AG10803 (cell line): ENCODE measurements around the gene PACRG.

Source experiments
- DNase-seq: peaks from one replicate; pipeline ENCODE4 v3.0.0; 2010; ENCODE audit warnings: low read depth
- H3K4me3 ChIP-seq: 2 replicates; pipeline ENCODE4 v1.5.1; 2011; ENCODE audit warnings: mild to moderate bottlenecking, low read length, control low read depth
- TF ChIP-seq, protein P1 (sequence below): conservative IDR thresholded peaks from 2 replicates; pipeline ENCODE4 v1.5.1; 2011; ENCODE audit warnings: mild to moderate bottlenecking, low read length, control low read depth, inconsistent platforms

PACRG gene

GRCh38 chr6:162798546-162799266 lies 70.9 kb downstream of the PACRG start:
- H3K4me3 ChIP-seq, result no peak overlapping the region
- DNase-seq, result no peak
- TF ChIP-seq, protein P1, sequence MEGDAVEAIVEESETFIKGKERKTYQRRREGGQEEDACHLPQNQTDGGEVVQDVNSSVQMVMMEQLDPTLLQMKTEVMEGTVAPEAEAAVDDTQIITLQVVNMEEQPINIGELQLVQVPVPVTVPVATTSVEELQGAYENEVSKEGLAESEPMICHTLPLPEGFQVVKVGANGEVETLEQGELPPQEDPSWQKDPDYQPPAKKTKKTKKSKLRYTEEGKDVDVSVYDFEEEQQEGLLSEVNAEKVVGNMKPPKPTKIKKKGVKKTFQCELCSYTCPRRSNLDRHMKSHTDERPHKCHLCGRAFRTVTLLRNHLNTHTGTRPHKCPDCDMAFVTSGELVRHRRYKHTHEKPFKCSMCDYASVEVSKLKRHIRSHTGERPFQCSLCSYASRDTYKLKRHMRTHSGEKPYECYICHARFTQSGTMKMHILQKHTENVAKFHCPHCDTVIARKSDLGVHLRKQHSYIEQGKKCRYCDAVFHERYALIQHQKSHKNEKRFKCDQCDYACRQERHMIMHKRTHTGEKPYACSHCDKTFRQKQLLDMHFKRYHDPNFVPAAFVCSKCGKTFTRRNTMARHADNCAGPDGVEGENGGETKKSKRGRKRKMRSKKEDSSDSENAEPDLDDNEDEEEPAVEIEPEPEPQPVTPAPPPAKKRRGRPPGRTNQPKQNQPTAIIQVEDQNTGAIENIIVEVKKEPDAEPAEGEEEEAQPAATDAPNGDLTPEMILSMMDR, result no peak

DNA sequence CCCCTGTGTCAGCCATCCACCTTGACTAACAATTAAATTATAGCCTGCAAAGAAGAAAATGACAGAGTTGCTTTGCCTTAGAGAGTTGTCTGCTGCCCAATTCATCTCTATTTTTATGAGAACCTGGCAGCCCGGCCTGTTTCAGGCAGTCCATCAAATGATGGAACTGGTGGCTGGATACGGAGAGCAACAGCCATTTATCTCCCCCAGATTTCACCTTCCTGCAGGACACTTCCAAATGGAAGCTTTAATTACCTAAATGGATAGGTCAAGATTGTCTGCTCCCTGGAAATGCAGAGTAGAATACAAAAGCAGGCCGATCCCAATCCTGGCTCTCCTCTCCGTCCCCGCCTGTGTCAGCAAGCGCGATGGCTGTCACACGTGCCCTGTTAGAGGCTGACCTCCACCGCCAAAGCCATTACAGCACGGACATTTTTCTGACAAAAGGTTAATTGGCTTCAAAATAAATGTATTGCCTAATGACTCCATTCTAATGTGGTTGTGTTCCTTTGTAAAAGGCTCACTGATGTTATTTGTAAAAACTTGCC lies 86.7 kb downstream of the PACRG start:
- no peak for DNase-seq
- TF ChIP-seq, protein P1, result no peak
- no peak overlapping the region for H3K4me3 ChIP-seq

- H3K4me3 ChIP-seq, result no peak overlapping the region
- TF ChIP-seq, protein P1, result no peak
- peak; percentile 4 for DNase-seq
Observed at GRCh38 chr6:162817196-162817595, 89.4 kb downstream of the PACRG start.

DNA sequence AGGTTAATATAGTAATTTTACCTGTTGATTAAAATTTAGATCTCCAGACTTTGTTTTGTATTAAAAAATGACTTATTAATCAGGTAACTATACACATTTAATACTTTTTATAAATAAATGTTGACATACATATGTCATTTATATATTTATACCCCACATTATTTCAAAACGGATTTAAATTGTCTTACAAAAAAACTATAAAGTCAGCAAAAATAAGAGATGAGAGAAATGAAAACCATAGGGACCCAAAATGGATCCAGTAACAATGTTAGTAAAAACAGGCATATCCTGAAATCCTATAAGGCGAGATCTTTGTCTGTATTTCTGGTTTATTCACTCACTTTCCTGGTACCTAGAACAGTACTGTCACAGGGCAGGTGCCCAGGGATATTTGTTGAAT lies 91.5 kb downstream of the PACRG start:
- TF ChIP-seq, protein P1, result no peak
- DNase-seq, result no peak
- no peak overlapping the region for H3K4me3 ChIP-seq

GRCh38 chr6:162821102-162821501 lies 93.3 kb downstream of the PACRG start:
- TF ChIP-seq, protein P1, result no peak
- H3K4me3 ChIP-seq, result no peak overlapping the region
- DNase-seq, result no peak

GRCh38 chr6:162825597-162825996 lies 97.8 kb downstream of the PACRG start:
- DNase-seq, result no peak
- no peak overlapping the region for H3K4me3 ChIP-seq
- TF ChIP-seq, protein P1, result no peak

DNA sequence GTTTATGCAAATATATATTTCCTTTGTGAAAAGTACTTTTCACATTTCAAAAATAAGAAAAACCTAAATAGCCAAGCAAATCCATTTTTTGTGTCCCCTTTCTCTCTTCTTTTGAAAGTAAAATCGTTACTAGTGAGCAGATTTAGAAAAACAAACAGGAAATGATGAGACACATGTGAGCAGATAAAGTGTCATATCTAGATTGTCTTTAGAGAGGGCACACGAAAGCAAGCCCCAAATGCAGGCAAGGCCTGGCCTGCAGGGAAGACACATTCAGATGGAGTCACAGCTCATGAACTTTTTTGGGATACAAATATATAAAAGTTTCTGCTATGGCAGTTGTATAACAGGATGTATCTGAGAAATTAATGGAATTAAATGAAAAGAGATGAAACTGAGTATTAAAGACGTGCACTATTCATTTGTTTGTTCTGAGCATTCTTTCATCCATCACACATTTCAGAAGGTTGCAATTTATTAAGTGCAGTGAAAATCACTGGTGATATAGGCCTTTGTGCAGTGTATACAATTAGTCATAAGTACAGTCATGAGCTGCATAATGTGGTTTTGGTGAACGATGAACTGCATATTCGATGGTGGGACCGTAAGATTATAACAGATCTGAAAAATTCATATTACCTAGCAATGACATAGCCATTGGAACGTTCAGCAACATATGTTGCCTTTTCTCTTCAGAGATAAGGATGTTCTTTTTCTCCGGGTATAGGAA lies 101.4 kb downstream of the PACRG start:
- DNase-seq, result no peak
- H3K4me3 ChIP-seq, result no peak overlapping the region
- TF ChIP-seq, protein P1, result no peak
